Activated T-cell treated with anti-CD3 and anti-CD28 coated beads for 24 hours (primary cell): ENCODE measurements around the gene ACBD7.

Experiments
- DNase-seq: peaks from one replicate; pipeline ENCODE4 v3.0.0-alpha.2; 2020; ENCODE audit warnings: low read depth

Gene ACBD7

GRCh38 chr10:15088428-15089261 lies at the start of gene ACBD7:
Gene ACBD7 (minus strand): TSS chr10:15088776. CDS start chr10:15088728, 48 bp downstream.
- peak; percentile 73 for DNase-seq

GRCh38 chr10:15137636-15138035 lies 49.1 kb upstream of the ACBD7 start:
- no peak for DNase-seq

DNA sequence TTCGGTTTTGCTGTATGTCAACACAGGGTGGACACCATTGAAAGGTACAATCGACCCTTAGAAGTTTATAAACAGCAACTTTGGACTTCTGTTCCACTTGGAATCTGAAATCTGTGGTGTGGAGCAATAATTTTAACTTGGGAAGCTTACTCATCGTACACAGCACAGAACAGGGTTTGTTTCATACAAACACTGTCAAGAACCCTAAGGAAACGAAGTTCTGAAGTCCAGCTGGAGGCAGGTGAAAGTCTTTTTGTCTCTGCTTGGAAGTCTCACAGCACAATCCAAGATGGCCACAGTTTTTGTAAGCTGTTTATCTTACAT lies 48.4 kb upstream of the ACBD7 start:
- no peak for DNase-seq

DNA sequence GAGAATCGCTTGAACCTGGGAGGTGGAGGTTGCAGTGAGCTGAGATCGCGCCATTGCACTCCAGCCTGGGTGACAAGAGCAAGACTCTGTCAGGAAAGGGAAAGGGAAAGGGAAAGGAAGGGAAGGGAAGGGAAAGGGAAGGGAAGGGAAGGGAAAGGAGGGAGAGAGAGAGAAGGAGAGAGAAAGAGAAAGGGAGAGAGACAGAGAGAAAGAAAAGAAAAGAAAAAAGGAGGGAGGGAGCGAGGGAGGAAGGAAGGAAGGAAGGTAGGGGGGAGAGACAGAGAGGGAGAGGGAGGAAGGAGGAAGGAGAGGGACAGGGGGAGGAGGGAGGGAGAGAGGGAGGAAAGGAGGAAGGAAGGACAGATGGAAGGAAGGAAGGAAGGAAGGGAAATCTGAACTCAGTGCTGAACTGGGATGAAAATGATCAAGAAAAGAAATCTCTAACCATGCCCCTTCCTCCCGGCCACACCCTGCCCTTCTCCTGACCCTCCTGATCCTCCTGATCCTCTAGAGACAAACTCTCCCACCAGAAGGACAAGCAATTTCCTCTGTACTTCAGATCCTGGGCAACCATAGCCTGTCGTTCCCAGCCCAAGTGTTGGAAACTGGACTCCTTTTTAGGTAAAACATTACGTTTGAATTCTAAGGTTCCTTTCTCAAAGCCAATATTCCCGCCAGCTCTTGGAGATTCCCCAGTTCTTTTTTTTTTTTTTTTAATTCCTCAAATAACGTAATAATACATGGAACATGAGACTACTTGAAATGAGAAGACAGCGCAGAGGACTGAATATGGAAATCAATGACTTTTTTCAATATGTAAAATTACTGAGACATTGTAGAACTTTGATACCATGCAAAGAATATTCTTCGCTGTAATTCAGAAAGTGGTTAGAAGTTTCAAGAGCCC lies 47.8 kb upstream of the ACBD7 start:
- DNase-seq: no peak

DNA sequence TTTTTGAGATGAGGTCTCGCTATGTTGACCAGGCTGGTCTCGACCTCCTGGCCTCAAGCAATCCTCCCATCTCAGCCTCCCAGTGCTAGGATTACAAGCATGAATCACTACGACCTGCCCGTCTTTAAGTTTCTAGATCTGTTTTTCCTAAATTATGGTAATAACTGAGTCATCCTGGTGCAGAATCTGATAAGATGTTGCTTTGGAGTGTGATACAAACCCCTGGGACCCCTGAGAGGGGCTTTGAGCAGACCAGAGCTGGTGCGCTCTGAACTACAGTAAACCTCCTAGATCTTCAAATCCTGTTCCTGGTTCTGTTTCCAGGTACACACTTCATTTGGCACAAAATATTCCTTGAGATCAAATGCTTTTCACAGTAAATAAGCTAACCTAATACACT lies 42.8 kb upstream of the ACBD7 start:
- no peak for DNase-seq

GRCh38 chr10:15124908-15125307 lies 36.3 kb upstream of the ACBD7 start:
- DNase-seq: no peak

DNA sequence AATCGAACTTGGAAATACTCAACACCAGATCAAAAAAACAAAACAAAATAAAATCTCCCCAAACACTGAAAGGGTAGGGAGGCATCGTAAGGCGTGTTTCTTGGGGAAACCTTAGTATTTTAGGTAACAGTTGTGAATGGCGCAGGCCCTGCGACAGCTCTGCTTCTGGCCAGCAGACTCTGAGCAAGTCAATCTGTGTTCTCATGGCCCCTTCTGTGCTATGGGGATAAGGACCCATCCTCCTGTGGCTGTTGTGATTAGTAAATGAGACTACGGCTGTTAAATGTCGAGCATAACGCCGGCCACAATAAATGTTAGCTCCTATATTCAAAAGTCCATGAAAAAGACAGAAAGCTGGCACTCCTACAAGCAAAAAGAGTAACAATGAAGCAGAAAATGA lies 35.6 kb upstream of the ACBD7 start:
- no peak for DNase-seq

GRCh38 chr10:15123749-15124184 lies 35.2 kb upstream of the ACBD7 start:
- DNase-seq: no peak

GRCh38 chr10:15122477-15123030 lies 34.0 kb upstream of the ACBD7 start:
- DNase-seq: no peak

DNA sequence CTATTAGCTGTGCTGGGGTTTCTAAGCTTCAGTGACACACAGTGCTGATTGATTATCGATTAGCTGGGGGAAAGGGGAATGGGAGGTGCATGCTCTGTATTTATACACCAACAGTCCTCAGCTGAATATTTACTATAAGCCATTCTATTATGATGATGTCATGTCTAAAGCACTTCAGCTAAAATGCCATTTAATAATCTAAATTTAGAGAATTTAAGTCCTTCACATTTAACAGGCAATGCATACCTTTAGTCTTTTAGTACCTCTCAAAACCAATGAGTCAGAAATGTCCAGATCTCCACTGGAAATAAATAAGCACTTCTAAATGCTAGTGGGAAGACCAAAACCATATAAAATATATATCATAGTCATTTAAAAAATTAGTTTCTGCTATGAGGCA lies 33.1 kb upstream of the ACBD7 start:
- no peak for DNase-seq

DNA sequence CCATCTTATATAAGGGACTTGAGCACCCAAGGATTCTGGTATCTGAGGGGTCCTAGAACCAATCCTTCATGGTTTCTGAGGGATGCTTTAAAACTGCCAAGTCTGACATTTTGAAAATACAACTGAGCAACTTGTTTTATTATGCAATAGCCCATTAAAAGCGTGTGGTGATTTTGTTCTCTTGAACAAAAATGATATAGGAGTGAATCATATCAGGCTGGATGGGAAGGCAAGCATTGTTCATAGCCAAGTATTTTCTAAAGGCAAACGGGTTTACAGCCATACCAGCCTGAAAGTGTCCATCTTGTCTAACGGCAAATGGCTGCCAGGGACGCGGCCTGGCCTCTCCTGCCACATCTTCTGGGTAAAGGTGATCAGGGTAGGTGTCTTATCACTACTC lies 31.9 kb upstream of the ACBD7 start:
- DNase-seq: no peak

DNA sequence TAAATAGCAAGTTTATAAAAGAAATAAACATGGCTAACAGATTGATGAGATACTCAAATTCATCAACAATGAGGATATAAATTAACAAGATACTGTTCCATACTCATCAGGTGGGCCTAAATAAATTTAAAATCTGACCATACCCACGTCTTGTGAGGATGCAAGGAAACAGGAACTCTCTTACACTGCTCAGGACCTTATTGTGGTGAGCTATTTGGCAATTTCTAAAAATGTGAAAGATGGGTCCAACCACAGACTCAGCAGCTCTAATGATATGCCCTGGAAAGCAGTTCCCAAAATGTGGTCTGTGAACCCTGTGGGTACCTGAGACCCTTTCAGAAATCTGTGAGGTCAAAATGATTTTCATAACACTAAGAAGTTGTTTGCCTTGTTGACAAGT lies 30.0 kb upstream of the ACBD7 start:
- no peak for DNase-seq

DNA sequence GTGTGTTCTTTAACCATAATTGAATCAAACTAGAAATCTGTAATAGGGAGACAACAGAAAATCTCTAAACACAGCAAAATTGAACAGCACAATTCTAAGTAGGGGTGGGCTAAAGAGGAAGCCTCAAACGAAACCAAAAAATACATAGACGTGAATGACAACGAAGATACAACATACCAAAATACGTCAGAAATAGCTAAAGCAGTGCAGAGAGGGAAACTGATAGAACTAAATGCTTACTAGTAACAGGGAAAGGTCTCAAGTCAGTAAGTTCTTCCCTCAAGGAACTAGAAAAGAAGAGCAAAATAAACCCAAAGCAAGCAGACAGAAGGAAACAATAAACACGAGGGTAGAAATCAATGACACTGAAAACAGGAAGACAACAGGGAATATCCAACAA lies 27.6 kb upstream of the ACBD7 start:
- DNase-seq: no peak

GRCh38 chr10:15113766-15114165 lies 25.2 kb upstream of the ACBD7 start:
- DNase-seq: no peak

- DNase-seq: no peak
Observed at GRCh38 chr10:15112657-15113056, 24.1 kb upstream of the ACBD7 start.

- peak; percentile 60 for DNase-seq
Observed at GRCh38 chr10:15106352-15107013, 17.9 kb upstream of the ACBD7 start.

- DNase-seq: no peak
Observed at GRCh38 chr10:15103513-15103912, 14.9 kb upstream of the ACBD7 start.

- DNase-seq: no peak
Observed at GRCh38 chr10:15099886-15100285, 11.3 kb upstream of the ACBD7 start.

- DNase-seq: peak; percentile 95
Observed at GRCh38 chr10:15097011-15097812, 8.6 kb upstream of the ACBD7 start, which contains the start of gene RPP38. Gene RPP38 (plus strand): TSS chr10:15097355. CDS start chr10:15103315, 5,960 bp downstream.

GRCh38 chr10:15096661-15097010 lies 8.1 kb upstream of the ACBD7 start:
- DNase-seq: no peak

GRCh38 chr10:15092855-15093408 lies 4.4 kb upstream of the ACBD7 start:
- no peak for DNase-seq
